IPS-18c (cell line): Measurements from ENCODE around the gene TP73.
A peak's percentile ranks its signal among the peaks of the same experiment; 100 is the strongest.
"Not testable (repeated sequence)": the region's sequence is repeated elsewhere in the genome, so short reads cannot be mapped to it uniquely, and the experiment has no call there.

Experiments
- H3K4me3 ChIP-seq: 2 replicates; pipeline ENCODE4 v1.7.0; 2013; ENCODE audit warnings: low read depth, mild to moderate bottlenecking, low read length, moderate library complexity; ENCODE audit not compliant: insufficient read depth
- H3K9me3 ChIP-seq: one replicate; pipeline ENCODE4 v1.6.1; 2013; ENCODE audit warnings: mild to moderate bottlenecking, low read length, moderate library complexity; ENCODE audit not compliant: control insufficient read depth, insufficient read depth

TP73 gene

DNA sequence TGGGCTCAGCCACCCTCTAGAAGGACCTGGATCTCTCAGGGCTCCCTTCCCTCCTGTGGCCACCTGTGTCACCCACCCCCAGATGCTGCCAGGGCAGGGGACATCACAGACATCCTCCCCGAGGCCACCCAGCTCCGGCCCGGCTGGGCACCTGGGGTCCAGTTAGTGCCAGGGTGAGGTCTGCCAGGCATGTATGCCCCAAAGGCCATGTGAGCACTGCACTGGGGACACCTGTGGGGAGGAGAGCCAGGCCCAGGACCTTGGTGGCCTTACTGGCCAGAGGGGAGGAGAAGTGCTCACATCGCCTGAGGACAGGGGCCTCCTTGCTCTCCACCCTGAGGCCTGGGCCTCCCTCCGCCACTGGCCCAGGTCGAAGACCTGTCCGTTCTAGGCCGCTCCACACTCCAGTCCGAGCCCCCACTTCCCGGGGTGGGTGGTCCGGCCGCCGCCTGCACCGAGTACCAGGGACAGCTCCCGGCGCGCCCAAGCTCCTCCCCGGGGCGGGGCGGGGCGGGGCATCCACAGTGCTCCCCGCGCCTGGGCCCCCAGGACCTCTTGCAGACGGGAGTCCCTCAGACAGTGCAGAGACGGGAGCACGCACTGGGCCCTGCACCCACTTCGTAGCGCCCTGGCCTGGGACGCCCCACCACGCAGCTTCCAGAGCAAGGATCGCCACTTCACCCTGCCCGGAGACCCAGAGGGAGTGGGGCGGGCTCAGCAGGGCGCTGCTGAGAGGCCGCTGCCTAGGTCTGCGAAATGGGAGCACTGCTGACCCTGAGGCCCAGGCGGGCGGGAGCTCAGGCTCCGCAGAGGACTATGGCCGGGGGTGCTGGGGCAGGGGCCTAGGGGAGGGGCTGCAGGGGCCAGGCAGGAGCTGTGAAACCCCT is 65.6 kb downstream of the TP73 start:
- Histone ChIP-seq H3K4me3 (peak overlapping the region; percentile 36; the same call in 1 of the 2 replicates), H3K9me3 (no peaks in the 10 kb centered on the region)

DNA sequence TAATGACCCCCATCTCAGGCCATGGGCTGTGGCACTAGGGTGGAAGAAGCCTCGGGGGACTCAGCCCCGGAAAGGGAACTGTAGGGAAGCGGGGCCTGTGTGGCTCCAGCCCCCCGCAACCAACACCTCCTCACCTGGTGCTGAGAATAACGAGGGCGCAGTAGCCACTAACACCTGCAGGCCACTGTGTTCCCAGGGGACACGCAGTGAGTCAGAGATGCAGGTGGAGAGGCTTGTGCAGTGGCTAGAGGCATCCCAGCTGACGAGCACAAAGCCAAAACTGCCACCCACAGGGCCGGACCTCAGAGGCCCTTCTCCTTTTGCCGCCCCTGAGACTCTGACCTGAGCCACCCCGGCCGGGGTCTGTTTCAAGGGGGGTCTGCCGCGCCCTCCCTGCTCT is 66.4 kb downstream of the TP73 start:
- Histone ChIP-seq H3K4me3 (no peak overlapping the region), H3K9me3 (no peaks in the 10 kb centered on the region)

DNA sequence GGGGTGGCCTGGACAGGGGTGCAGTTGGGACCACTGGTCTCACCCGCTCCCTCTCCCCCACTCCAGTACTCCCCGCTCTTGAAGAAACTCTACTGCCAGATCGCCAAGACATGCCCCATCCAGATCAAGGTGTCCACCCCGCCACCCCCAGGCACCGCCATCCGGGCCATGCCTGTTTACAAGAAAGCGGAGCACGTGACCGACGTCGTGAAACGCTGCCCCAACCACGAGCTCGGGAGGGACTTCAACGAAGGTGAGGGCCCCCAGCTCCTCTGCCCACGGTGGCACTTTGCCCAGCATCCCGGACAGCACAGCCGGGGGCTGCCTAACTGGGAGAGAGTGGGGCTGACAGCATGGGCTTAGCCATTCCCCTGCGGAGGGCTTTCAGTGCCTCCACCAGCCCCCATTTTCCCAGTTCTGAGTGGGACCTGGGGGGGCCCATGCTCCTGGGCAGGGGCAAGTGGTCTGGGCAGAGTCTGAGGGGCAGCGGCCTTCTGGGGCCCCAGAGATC is 69.7 kb downstream of the TP73 start:
- H3K4me3 ChIP-seq = no peak overlapping the region
- H3K9me3 ChIP-seq = no peaks in the 10 kb centered on the region

DNA sequence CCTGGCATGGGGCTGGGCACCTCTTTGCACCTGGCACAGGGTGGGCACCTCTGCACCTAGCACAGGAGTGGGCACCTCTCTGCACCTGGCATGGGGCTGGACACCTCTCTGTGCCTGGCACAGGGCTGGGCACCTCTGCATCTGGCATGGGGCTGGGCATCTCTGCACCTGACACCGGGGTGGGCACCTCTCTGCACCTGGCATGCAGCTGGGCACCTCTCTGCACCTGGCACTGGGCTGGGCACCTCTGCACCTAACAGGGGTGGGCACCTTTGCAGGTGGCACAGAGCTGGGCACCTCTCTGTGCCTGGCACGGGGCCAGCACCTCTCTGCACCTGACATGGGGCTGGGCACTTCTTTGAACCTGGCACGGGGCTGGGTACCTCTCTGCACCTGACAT is 70.5 kb downstream of the TP73 start:
- H3K4me3 ChIP-seq = no peak overlapping the region
- H3K9me3 ChIP-seq = no peaks in the 10 kb centered on the region

DNA sequence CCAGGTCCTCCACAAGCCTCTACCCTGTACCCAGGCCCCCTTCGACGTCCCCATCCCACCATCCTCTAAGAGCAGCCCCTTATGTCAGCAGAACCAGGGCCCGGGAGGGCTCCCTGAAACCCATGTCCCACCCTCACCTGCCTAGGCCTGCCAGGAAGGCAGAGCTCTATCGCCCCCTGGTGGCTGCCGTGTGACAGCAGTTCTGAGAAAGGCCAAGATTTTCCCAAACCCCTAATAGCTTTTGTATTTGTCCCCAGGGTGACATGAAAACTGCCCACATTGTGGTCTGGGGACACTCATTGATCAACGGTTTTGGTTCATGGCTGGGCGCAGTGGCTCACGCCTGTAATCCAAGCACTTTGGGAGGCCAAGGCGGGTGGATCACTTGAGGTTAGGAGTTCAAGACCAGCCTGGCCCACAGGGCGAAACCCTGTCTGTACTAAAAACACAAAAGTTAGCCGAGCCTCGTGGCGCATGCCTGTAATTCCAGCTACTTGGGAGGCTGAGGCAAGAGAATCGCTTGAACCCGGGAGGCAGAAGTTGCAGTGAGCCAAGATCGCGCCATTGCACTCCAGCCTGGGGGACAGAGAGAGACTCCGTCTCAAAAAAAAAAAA is 72.2 kb downstream of the TP73 start:
- H3K9me3 ChIP-seq, H3K4me3 ChIP-seq: not testable (repeated sequence)

DNA sequence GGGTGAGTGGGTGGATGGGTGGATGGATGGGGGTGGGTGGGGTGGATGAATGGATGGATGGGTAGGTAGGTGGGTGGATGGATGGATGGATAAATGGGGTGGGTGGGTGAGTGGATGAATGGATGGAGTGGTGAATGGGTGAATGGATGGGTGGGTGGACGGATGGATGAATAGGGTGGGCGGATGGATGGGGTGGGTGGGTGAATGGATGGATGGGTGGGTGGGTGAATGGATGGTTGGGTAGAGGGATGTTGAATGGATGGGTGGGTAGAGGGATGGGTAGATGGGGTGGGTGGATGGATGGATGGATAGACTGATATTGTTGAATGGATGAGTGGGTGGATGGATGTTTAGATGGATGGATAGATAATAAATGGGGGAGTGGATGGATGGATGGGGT is 73.0 kb downstream of the TP73 start:
- Histone ChIP-seq H3K4me3 (no peak overlapping the region), H3K9me3 (peaks cover 2% of the 10 kb centered on the region)

- Histone ChIP-seq H3K9me3 (peaks cover 2% of the 10 kb centered on the region), H3K4me3 (no peak overlapping the region)
Observed at GRCh38 chr1:3727042-3727824, 74.9 kb downstream of the TP73 start.

DNA sequence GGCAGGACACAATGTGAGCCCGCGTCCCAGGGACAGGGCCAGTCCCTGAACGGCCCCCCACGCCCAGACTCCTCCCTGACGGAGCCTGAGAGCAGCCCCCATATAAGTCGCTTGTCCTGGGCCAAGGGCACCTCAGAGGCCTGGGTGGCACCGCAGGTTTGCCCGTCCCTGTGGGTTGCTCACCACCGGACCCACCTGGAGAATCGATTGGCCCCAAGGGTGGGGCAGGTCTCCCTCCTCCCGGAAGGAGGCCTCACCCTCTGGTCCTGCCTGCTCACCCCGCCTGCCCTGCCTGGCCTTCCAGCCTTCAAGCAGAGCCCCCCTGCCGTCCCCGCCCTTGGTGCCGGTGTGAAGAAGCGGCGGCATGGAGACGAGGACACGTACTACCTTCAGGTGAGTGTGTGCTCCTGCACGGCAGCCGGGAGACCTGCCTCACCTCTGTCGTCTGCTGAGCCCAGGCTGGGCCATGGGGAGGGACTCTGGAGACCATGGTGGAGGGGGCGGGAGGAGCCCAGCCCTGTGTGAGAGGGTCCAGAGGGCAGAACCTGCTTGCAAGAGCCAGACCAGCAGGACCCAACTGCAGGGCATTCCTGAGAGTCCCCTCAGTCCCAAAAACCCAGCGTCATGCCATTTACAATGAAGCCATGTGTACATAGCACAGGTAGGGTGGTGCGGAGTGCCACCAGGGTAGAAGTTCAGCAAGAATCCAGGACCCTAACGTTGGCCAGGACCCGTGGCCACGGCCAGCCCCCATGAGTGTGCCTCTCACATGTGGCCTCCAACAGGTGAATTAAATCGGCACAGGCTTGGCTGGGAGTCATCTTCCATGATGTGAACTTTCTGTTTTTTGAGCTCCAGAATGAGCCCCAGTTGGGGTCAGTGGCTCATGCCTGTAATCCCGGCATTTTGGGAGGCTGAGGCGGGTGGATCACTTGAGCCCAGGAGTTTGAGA is 75.8 kb downstream of the TP73 start:
- Histone ChIP-seq H3K4me3 (no peak overlapping the region), H3K9me3 (peaks cover 2% of the 10 kb centered on the region)

DNA sequence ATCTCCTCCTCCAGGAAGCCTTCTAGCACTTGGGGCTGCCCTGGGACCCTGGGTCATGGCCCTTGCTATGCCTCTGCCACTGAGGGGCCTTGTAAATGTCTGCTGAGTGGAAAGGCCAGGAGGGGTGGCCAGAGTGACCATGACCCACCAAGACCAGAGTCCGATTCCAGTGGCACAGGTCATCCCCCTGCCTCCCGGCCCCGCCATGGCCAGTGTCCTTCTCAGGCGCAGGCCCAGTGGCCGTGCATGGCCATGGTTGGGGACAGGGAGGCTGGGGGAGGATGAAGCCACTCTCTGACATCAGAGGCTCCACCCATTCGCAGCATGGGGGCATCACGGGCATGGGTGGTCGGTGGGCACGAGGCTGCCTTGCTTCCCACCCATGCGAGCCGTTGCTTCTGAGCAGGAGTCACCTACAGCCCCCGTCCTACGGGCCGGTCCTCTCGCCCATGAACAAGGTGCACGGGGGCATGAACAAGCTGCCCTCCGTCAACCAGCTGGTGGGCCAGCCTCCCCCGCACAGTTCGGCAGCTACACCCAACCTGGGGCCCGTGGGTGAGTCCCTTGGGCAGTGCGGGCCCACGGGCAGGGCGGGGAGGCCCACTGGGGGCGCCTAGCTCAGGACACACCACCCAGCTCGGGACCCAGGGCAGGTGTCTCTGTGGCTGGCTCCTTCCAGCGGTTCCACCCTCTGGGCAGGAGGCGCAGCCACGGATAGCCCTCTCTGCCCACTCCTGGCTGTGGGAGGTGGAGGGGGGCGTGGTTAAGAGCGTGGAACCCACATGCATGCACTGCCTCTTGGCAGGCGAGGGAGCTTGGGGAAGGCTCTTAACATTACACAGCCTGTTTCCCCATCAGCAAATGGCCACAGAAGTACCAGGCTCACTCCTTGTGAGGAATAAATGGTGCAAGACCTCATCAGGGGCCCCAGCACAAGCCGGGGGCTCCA is 77.6 kb downstream of the TP73 start:
- Histone ChIP-seq H3K9me3 (peaks cover 2% of the 10 kb centered on the region), H3K4me3 (no peak overlapping the region)

GRCh38 chr1:3730543-3731247 is 78.4 kb downstream of the TP73 start:
- Histone ChIP-seq H3K4me3 (no peak overlapping the region), H3K9me3 (peaks cover 2% of the 10 kb centered on the region)

- Histone ChIP-seq H3K9me3 (peaks cover 2% of the 10 kb centered on the region), H3K4me3 (no peak overlapping the region)
Observed at GRCh38 chr1:3731583-3732433, 79.5 kb downstream of the TP73 start.

GRCh38 chr1:3732434-3733093 is 80.2 kb downstream of the TP73 start:
- Histone ChIP-seq H3K9me3 (peaks cover 2% of the 10 kb centered on the region), H3K4me3 (no peak overlapping the region; the same call in 1 of the 2 replicates)

DNA sequence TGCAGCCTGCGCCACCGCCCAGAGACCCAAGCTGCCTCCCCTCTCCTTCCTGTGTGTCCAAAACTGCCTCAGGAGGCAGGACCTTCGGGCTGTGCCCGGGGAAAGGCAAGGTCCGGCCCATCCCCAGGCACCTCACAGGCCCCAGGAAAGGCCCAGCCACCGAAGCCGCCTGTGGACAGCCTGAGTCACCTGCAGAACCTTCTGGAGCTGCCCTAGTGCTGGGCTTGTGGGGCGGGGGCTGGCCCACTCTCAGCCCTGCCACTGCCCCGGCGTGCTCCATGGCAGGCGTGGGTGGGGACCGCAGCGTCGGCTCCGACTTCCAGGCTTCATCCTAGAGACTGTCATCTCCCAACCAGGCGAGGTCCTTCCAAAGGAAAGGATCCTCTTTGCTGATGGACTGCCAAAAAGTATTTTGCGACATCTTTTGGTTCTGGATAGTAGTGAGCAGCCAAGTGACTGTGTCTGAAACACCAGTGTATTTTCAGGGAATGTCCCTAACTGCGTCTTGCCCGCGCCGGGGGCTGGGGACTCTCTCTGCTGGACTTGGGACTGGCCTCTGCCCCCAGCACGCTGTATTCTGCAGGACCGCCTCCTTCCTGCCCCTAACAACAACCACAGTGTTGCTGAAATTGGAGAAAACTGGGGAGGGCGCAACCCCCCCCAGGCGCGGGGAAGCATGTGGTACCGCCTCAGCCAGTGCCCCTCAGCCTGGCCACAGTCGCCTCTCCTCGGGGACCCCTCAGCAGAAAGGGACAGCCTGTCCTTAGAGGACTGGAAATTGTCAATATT is 81.0 kb downstream of the TP73 start:
- H3K4me3 ChIP-seq = no peak overlapping the region
- peaks cover 2% of the 10 kb centered on the region for H3K9me3 ChIP-seq
